Measurements from ENCODE around the gene LEMD1.

Gene LEMD1

DNA sequence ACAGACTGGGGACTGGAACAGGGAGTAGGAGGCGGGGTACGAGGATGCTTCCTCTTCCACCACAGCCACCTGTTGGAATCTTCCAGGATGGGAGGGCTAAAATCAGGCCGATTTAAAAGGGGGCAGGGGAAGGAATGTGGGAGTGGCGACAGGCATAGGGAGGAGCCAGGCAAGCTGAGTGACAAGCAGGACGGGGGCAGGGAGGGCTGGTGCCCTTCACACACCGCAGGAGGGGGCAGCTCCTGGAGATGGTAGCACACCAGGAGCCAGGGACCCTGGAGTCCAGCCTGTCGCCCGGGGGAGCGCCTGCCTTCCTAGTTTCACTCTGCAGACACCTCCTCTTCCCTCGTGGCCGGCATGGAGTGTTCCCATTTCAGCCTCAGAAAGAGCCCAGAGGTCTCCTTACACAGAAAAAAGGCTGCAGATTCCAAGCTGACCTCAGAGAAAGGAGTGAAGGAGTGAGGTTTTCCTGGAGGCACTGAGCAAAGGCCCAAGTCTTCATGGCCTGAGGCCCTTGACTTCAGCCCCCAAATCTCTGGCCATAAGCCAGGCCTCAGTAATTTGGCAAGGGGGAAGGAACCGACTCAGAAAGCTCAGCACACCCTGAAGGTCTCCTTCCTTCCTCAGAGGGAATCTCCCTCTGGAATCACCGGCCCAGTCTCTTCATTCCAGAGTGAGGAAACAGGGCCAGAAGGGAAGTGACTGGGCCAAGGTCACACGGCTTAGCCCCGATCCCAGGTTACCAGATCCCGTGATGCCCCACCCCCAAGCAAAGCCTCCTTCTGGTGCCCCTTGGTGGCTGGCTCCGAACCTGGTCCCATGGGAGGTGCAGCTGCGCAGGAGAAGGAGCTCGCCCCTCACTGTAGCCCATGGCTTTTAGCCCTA, 25.8 kb upstream of the LEMD1 start:
- peaks cover 8% of the 10 kb centered on the region for H3K27me3 ChIP-seq (replicated peaks; ENCODE audit: control insufficient read depth, insufficient read depth, low read length, poor library complexity, severe bottlenecking)
- H3K27ac ChIP-seq (ENCODE audit: insufficient read depth, low read length, poor library complexity, severe bottlenecking): no peak overlapping the region
- no peaks in the 10 kb centered on the region for H3K9me3 ChIP-seq (ENCODE audit: control insufficient read depth, low read length)
- H3K36me3 ChIP-seq (ENCODE audit: control insufficient read depth, insufficient read depth, low read length): no peaks in the 10 kb centered on the region
- no peak for DNase-seq
- H3K4me3 ChIP-seq (ENCODE audit: insufficient read depth, low read depth, low read length, poor library complexity, severe bottlenecking): no peak overlapping the region
- H3K4me1 ChIP-seq (ENCODE audit: control insufficient read depth, insufficient read depth, low read length, poor library complexity, severe bottlenecking): no peaks in the 10 kb centered on the region

DNA sequence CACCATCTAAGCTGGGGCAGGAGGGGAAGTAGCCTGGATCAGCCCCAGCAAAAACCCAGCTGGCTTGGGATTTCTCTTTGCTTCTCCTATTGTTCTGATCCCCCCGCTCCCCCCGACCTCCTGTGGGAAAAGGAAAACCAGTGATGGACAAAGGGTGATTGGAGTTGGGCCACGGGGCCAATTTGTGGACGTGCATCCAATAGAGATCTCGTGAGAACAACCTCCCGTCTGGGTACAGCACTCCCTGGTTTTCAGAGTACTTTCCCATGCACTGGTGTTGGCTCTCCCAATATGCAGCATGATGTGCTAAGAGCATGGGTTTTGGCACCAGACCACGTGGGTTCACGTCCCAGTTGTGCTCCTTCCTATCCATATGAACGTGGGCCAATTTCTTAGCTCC, 25.0 kb upstream of the LEMD1 start:
- DNase-seq: no peak
- H3K27ac ChIP-seq (ENCODE audit: insufficient read depth, low read length, poor library complexity, severe bottlenecking): no peak overlapping the region
- peaks cover 4% of the 10 kb centered on the region for H3K27me3 ChIP-seq (replicated peaks; ENCODE audit: control insufficient read depth, insufficient read depth, low read length, poor library complexity, severe bottlenecking)
- no peaks in the 10 kb centered on the region for H3K36me3 ChIP-seq (ENCODE audit: control insufficient read depth, insufficient read depth, low read length)
- no peaks in the 10 kb centered on the region for H3K9me3 ChIP-seq (ENCODE audit: control insufficient read depth, low read length)
- no peaks in the 10 kb centered on the region for H3K4me1 ChIP-seq (ENCODE audit: control insufficient read depth, insufficient read depth, low read length, poor library complexity, severe bottlenecking)
- no peak overlapping the region for H3K4me3 ChIP-seq (ENCODE audit: insufficient read depth, low read depth, low read length, poor library complexity, severe bottlenecking)

DNA sequence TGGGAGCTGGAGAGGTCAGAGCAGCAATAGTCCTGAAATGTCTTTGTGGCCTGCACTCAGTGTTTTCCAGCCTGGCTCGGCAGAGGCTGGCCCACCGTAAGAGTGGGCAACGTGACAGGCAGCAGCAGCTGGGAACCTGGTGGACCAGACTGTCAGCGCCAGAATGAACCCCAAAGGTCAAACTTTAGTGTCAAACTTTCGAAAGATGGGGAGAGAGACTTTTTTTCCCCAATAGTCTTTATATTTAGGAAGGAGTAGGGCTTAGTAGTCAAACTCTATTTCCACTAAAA, 23.7 kb upstream of the LEMD1 start:
- Histone ChIP-seq H3K27me3 (replicated peaks; ENCODE audit: control insufficient read depth, insufficient read depth, low read length, poor library complexity, severe bottlenecking) (peaks cover 4% of the 10 kb centered on the region), H3K4me3 (ENCODE audit: insufficient read depth, low read depth, low read length, poor library complexity, severe bottlenecking) (no peak overlapping the region), H3K9me3 (ENCODE audit: control insufficient read depth, low read length) (no peaks in the 10 kb centered on the region), H3K4me1 (ENCODE audit: control insufficient read depth, insufficient read depth, low read length, poor library complexity, severe bottlenecking) (peaks cover 12% of the 10 kb centered on the region), H3K27ac (ENCODE audit: insufficient read depth, low read length, poor library complexity, severe bottlenecking) (no peak overlapping the region), H3K36me3 (ENCODE audit: control insufficient read depth, insufficient read depth, low read length) (no peaks in the 10 kb centered on the region)
- no peak for DNase-seq

DNA sequence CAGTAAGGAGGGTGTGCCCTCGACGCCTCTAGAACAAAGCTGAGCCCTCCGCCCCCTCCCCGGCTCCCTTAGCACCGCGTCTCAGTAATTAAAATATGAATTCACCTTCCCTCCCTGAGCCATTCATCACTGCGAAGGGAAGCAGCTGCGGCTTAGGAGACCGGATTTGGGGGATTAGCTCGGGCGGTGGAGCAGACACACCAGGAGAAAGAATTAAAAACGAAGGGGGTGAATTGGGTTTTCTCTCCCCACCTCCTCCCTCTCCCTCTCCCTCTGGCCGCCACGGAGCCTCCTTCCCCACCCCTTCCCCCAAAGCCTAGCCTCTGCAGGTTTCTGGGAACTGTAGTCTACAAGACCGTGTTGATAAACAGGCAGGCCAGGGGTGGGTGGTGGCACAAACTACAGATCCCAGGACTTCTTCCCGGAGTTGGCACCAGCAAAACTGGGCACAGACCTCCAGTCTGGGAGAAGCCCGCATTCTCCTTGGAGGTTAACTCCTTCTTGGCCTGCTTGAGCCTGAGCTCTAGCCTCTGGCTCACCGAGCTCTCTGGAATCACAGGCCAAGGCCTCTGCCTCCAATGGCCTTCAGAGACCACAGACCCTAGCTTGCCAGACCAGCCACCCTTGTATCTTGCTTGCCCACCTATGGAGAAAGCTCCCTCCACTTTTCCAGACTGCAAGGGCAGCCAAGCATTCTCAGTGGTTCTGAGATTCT, 23.2 kb upstream of the LEMD1 start:
- Histone ChIP-seq H3K36me3 (ENCODE audit: control insufficient read depth, insufficient read depth, low read length) (no peaks in the 10 kb centered on the region), H3K27ac (ENCODE audit: insufficient read depth, low read length, poor library complexity, severe bottlenecking) (no peak overlapping the region), H3K27me3 (replicated peaks; ENCODE audit: control insufficient read depth, insufficient read depth, low read length, poor library complexity, severe bottlenecking) (no peaks in the 10 kb centered on the region), H3K4me3 (ENCODE audit: insufficient read depth, low read depth, low read length, poor library complexity, severe bottlenecking) (no peak overlapping the region), H3K4me1 (ENCODE audit: control insufficient read depth, insufficient read depth, low read length, poor library complexity, severe bottlenecking) (peaks cover 17% of the 10 kb centered on the region), H3K9me3 (ENCODE audit: control insufficient read depth, low read length) (no peaks in the 10 kb centered on the region)
- DNase-seq: no peak

DNA sequence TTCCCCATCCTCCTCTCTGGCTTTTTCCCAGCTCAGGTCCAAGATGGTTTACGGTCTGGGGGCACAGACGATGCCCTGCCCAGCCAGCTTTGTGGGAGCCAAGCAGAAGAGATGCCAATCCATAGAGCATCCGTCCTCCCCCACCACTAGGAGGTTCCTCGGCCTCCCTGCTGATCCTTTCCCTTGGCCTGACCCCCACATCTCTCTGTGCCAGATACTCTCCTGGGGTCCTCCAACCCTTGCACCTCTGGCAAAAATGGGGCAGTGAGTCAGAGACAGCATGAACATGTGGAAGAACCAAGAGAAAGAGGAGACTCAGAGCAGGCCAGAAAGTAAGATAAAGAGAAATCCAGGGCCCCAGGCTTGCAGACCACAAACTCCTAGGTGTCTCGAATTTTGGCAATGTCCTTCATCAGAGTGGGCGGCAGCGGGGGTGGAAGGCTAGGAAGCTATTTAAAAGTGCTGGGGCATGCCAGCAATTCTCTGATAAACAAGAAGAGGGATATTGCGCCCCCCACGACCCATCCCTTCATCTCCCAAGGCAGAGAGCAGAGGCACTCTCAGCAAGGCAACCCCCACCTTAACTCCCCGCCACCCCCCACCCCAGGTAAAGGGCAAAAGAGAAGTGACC, 22.6 kb upstream of the LEMD1 start:
- Histone ChIP-seq H3K4me1 (ENCODE audit: control insufficient read depth, insufficient read depth, low read length, poor library complexity, severe bottlenecking) (peaks cover 17% of the 10 kb centered on the region), H3K36me3 (ENCODE audit: control insufficient read depth, insufficient read depth, low read length) (no peaks in the 10 kb centered on the region), H3K27ac (ENCODE audit: insufficient read depth, low read length, poor library complexity, severe bottlenecking) (no peak overlapping the region), H3K4me3 (ENCODE audit: insufficient read depth, low read depth, low read length, poor library complexity, severe bottlenecking) (no peak overlapping the region), H3K27me3 (replicated peaks; ENCODE audit: control insufficient read depth, insufficient read depth, low read length, poor library complexity, severe bottlenecking) (no peaks in the 10 kb centered on the region), H3K9me3 (ENCODE audit: control insufficient read depth, low read length) (no peaks in the 10 kb centered on the region)
- DNase-seq: no peak

DNA sequence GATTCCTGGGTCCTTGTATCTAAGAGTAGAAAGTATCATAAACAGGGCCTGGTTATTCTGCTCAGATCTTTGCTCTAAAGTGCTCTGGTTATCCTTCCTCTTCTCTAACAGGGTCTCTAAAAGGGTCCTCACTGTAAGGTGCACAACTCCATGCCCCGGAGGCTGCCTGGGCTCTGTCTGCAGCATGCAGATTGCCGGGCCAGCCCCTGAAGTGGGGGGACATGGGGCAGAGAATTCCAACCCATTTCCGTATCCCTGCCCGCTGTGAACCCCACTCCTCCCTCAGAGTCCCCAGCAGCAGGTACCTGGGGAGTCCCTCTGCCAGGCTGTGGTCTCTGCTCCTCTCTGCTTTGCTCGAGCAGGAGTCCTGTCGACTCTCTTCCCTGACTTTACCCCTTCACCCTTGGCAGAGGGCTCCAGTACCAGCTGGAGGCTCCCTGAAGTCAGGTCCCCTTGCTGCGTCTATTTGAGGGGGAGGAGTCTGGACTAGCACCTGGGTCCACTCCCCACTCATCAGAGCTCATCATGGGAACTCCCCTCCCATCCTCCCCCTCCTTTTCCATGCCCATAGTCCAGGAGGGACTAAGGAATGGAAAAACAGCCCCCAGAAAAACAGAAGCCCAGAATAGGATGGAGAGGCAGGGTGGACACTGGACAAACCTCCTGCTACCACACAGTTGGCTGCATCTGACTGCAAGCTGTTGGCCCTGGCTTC, 21.9 kb upstream of the LEMD1 start:
- Histone ChIP-seq H3K36me3 (ENCODE audit: control insufficient read depth, insufficient read depth, low read length) (no peaks in the 10 kb centered on the region), H3K4me3 (ENCODE audit: insufficient read depth, low read depth, low read length, poor library complexity, severe bottlenecking) (no peak overlapping the region), H3K27me3 (replicated peaks; ENCODE audit: control insufficient read depth, insufficient read depth, low read length, poor library complexity, severe bottlenecking) (no peaks in the 10 kb centered on the region), H3K4me1 (ENCODE audit: control insufficient read depth, insufficient read depth, low read length, poor library complexity, severe bottlenecking) (peaks cover 17% of the 10 kb centered on the region), H3K27ac (ENCODE audit: insufficient read depth, low read length, poor library complexity, severe bottlenecking) (no peak overlapping the region), H3K9me3 (ENCODE audit: control insufficient read depth, low read length) (no peaks in the 10 kb centered on the region)
- DNase-seq: no peak

DNA sequence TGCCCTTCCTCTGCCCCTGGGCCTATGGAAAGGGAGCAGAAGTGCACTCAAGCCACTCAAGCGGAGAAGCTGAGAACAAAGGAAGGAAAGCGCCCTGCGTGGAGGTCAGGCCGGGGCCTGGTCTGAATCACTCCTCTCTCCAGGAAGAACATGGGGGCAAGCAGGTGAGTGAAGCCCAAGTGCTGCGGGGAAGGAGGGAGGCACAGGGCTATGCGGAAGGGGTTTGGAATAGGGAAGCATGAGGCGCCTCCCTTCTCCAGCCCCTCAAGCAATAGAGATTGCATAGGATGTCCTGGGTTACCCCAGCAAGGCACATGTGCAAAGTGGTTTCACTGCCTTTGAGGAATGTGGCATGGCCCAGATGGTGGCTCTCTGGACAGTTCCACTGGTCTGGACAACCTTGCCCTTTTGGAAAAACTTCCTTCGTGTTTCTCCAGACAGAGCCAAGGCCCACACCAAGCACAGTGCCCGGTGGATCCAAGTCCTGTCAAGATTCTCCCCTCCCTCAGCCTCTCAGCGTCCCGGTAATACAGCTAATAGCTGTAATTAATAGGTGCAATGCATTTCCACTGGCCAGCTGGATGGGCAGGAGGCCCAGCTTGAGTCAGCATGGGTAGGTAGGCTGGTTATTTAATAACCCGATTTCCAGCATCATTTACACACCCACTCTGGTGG, 20.3 kb upstream of the LEMD1 start:
- no peak for DNase-seq
- Histone ChIP-seq H3K27me3 (replicated peaks; ENCODE audit: control insufficient read depth, insufficient read depth, low read length, poor library complexity, severe bottlenecking) (no peaks in the 10 kb centered on the region), H3K4me3 (ENCODE audit: insufficient read depth, low read depth, low read length, poor library complexity, severe bottlenecking) (no peak overlapping the region), H3K9me3 (ENCODE audit: control insufficient read depth, low read length) (no peaks in the 10 kb centered on the region), H3K27ac (ENCODE audit: insufficient read depth, low read length, poor library complexity, severe bottlenecking) (no peak overlapping the region), H3K4me1 (ENCODE audit: control insufficient read depth, insufficient read depth, low read length, poor library complexity, severe bottlenecking) (peaks cover 17% of the 10 kb centered on the region), H3K36me3 (ENCODE audit: control insufficient read depth, insufficient read depth, low read length) (no peaks in the 10 kb centered on the region)

DNA sequence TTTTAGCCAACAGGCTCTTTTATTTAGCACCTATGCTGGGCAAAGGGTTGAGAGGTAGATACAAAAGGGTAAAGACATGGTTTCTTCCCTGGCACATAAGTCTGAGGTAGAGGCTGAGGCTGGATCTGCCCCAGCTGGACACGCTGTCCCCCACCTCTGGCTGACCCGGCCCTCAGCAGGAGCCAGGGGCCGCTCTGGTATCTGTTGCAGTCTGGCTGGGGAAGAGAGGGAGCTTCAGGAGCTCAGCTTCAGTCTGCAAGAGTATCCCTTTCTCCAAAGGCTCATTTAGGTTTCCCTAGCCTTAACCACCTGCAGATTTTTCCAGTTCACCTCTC, 19.8 kb upstream of the LEMD1 start:
- H3K36me3 ChIP-seq (ENCODE audit: control insufficient read depth, insufficient read depth, low read length): no peaks in the 10 kb centered on the region
- no peak overlapping the region for H3K27ac ChIP-seq (ENCODE audit: insufficient read depth, low read length, poor library complexity, severe bottlenecking)
- H3K4me3 ChIP-seq (ENCODE audit: insufficient read depth, low read depth, low read length, poor library complexity, severe bottlenecking): no peak overlapping the region
- DNase-seq: no peak
- no peaks in the 10 kb centered on the region for H3K27me3 ChIP-seq (replicated peaks; ENCODE audit: control insufficient read depth, insufficient read depth, low read length, poor library complexity, severe bottlenecking)
- H3K4me1 ChIP-seq (ENCODE audit: control insufficient read depth, insufficient read depth, low read length, poor library complexity, severe bottlenecking): peaks cover 17% of the 10 kb centered on the region
- no peaks in the 10 kb centered on the region for H3K9me3 ChIP-seq (ENCODE audit: control insufficient read depth, low read length)

DNA sequence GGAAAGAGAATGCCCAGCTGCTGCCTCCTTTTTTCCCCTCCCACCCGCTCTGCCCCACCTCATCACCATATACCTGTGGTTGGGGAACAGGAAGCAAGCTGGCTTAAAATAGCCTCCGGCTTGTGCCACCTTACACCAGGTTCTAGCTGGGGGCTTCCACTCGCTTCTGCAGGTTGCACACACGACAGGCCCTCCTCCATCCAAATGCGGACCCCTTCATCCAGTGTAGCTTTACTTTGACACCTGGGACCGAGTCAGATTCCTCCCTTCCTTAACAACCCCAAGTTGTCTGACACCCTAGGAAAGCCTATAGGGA, 19.4 kb upstream of the LEMD1 start:
- DNase-seq: no peak
- no peaks in the 10 kb centered on the region for H3K27me3 ChIP-seq (replicated peaks; ENCODE audit: control insufficient read depth, insufficient read depth, low read length, poor library complexity, severe bottlenecking)
- H3K36me3 ChIP-seq (ENCODE audit: control insufficient read depth, insufficient read depth, low read length): no peaks in the 10 kb centered on the region
- H3K27ac ChIP-seq (ENCODE audit: insufficient read depth, low read length, poor library complexity, severe bottlenecking): peak overlapping the region; percentile 57
- peaks cover 17% of the 10 kb centered on the region for H3K4me1 ChIP-seq (ENCODE audit: control insufficient read depth, insufficient read depth, low read length, poor library complexity, severe bottlenecking)
- H3K4me3 ChIP-seq (ENCODE audit: insufficient read depth, low read depth, low read length, poor library complexity, severe bottlenecking): peak overlapping the region; percentile 62
- no peaks in the 10 kb centered on the region for H3K9me3 ChIP-seq (ENCODE audit: control insufficient read depth, low read length)

Measured in effector memory CD4-positive, alpha-beta T cell (primary cell).